Activated CD4-positive, CD25-positive, alpha-beta regulatory T cell treated with anti-CD3 and anti-CD28 coated beads, Interleukin-2, amount 50 U/mL, for 72 hours (primary cell): Measurements from ENCODE around the gene PLIN4.

Experiments used
- DNase-seq: peaks from one replicate; pipeline ENCODE4 v3.0.0; 2021

PLIN4 gene

GRCh38 chr19:4482721-4483364 lies 35.4 kb downstream of the PLIN4 start:
- DNase-seq = no peak

GRCh38 chr19:4477034-4477801 lies 41.1 kb downstream of the PLIN4 start:
- DNase-seq = no peak

GRCh38 chr19:4474514-4475022 lies 43.7 kb downstream of the PLIN4 start:
- DNase-seq = no peak

- DNase-seq = no peak
These were observed 44.3 kb downstream of the PLIN4 start for GRCh38 chr19:4473763-4474513.

- no peak for DNase-seq
These were observed 45.1 kb downstream of the PLIN4 start for GRCh38 chr19:4473011-4473762.

GRCh38 chr19:4472174-4472974 lies 45.9 kb downstream of the PLIN4 start, which contains the start of gene HDGFL2:
HDGFL2 (plus strand) TSS chr19:4472297; CDS start chr19:4472351, 54 bp downstream.
- DNase-seq = peak; percentile 96

GRCh38 chr19:4471403-4472173 lies 46.7 kb downstream of the PLIN4 start:
- peak; percentile 93 for DNase-seq

- DNase-seq = no peak
These were observed 50.5 kb downstream of the PLIN4 start for GRCh38 chr19:4467835-4468234.

- DNase-seq = no peak
These were observed 53.3 kb downstream of the PLIN4 start for GRCh38 chr19:4464815-4465581.

- DNase-seq = peak; percentile 95
These were observed 60.5 kb downstream of the PLIN4 start, which contains the start of gene UBXN6 for GRCh38 chr19:4457654-4458395. UBXN6 (minus strand) TSS chr19:4457794; CDS start chr19:4457697, 97 bp downstream.

GRCh38 chr19:4456843-4457653 lies 61.2 kb downstream of the PLIN4 start:
- no peak for DNase-seq

- no peak for DNase-seq
These were observed 61.8 kb downstream of the PLIN4 start for GRCh38 chr19:4456476-4456842.

GRCh38 chr19:4455719-4456475 lies 62.4 kb downstream of the PLIN4 start:
- DNase-seq = no peak

- no peak for DNase-seq
These were observed 63.3 kb downstream of the PLIN4 start for GRCh38 chr19:4454747-4455718.

GRCh38 chr19:4453232-4454179 lies 64.8 kb downstream of the PLIN4 start:
- no peak for DNase-seq
